Neural cell (in vitro differentiated cells): Measurements from ENCODE around the gene MAPK8IP2.

Experiments used
- SMC3 ChIP-seq: fragments of 450-650 bp; conservative IDR thresholded peaks from 2 replicates; pipeline ENCODE4 v1.6.1; 2014; ENCODE audit warnings: antibody characterized with exemption, mild to moderate bottlenecking, moderate library complexity; ENCODE audit not compliant: poor library complexity
- TF ChIP-seq, protein P1 (sequence below): fragments of 450-650 bp; IDR thresholded peaks from 2 replicates; pipeline ENCODE4 v1.5.1; 2014; ENCODE audit warnings: antibody characterized with exemption, mild to moderate bottlenecking, moderate library complexity; ENCODE audit not compliant: poor library complexity, severe bottlenecking

DNA sequence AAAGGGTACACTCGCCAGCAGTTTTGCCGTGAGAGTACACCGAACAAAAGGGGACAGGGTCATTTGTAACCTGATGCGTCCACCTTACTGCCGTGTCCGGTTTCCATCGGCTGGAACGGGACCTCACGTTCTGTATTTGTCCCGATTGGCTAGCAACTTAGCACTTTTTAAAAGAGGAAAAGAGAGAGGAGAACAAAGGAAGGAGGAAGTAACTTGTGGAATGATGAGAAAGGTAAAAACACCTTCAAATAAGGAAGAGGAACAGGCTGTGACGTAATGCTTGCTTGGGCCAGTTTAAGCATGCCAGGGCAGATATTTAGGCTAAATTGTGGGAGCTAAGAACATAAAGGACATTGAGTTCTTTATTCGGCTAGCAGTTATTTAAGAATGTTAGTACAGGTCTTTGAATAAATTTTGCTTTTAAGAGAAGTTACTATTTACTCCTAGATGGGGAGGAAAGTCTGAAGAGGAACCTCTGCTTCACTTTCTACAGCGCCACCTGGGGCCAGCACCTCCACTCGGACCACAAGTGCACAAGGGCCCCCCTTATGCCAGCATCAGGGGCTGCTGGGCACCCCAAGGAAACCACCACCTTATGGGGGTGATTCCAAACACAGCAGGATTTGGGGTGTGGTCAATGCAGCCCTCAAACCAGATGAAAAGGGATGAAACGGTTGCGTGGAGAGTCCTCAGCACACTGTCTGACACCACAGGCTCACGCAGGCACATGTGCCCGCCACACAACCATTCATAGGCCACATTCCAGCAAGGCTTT, 21.5 kb downstream of the MAPK8IP2 start:
- TF ChIP-seq, protein P1, sequence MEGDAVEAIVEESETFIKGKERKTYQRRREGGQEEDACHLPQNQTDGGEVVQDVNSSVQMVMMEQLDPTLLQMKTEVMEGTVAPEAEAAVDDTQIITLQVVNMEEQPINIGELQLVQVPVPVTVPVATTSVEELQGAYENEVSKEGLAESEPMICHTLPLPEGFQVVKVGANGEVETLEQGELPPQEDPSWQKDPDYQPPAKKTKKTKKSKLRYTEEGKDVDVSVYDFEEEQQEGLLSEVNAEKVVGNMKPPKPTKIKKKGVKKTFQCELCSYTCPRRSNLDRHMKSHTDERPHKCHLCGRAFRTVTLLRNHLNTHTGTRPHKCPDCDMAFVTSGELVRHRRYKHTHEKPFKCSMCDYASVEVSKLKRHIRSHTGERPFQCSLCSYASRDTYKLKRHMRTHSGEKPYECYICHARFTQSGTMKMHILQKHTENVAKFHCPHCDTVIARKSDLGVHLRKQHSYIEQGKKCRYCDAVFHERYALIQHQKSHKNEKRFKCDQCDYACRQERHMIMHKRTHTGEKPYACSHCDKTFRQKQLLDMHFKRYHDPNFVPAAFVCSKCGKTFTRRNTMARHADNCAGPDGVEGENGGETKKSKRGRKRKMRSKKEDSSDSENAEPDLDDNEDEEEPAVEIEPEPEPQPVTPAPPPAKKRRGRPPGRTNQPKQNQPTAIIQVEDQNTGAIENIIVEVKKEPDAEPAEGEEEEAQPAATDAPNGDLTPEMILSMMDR, result no peak
- TF ChIP-seq SMC3, result no peak
